AG04450 (cell line): Measurements from ENCODE around the gene TRMT10A. TPM values are rescaled to one million over a fixed set of nuclear protein-coding genes. Genes with fewer than 3 reads are reported as not detected.

ENCODE experiments used
- CTCF ChIA-PET: fragments of 300-600, 350-600 bp; formaldehyde crosslinking; extraction: SDS; loops from one replicate; lab custom pipeline; 2022; ENCODE audit warnings: antibody characterized with exemption, inconsistent platforms; lab: Charles Lee
- POLR2A ChIA-PET: fragments of 350-600 bp; formaldehyde crosslinking; extraction: SDS; loops from one replicate; lab custom pipeline; 2021; ENCODE audit warnings: antibody characterized with exemption, inconsistent platforms; lab: Yijun Ruan, JAX
- DNase-seq: peaks from one replicate; pipeline ENCODE4 v3.0.0-alpha.2; 2011; ENCODE audit warnings: low read depth, low spot score
- H3K27ac ChIP-seq: one replicate; pipeline ENCODE4 v1.5.1; 2012; ENCODE audit warnings: low read depth, low read length, control low read depth
- H3K27me3 ChIP-seq: one replicate; pipeline ENCODE4 v1.6.0; 2012; ENCODE audit warnings: low read length; ENCODE audit not compliant: control insufficient read depth, insufficient read depth
- H3K4me3 ChIP-seq: 2 replicates; pipeline ENCODE4 v1.5.1; 2011; ENCODE audit warnings: mild to moderate bottlenecking, low read depth, low read length, control low read depth
- H3K9me3 ChIP-seq: 2 replicates; pipeline ENCODE4 v1.5.1; 2012; ENCODE audit warnings: low read length; ENCODE audit not compliant: control insufficient read depth, insufficient read depth
- CTCF ChIP-seq: IDR thresholded peaks from 2 replicates; pipeline ENCODE4 v1.5.1; 2011; ENCODE audit warnings: low read depth, low read length, control low read depth, inconsistent platforms
- polyA plus RNA-seq: library from polyadenylated mRNA; depleted of rRNA; stranded (reverse); fragments of >200 nt; gene quantifications from 2 replicates; pipeline ENCODE4 v1.2.3, GENCODE V29; 2011

Gene TRMT10A
- polyA plus RNA-seq, 1 experiment: 6.2 TPM

GRCh38 chr4:99574530-99575324 lies 10.9 kb upstream of the TRMT10A start, which contains the start of gene MTTP:
TSS of gene MTTP (plus strand) at chr4:99574824. CDS start at chr4:99574910, 86 bp downstream.
- H3K9me3 ChIP-seq: no peaks in the 10 kb centered on the region
- no peak for TF ChIP-seq CTCF
- ChIA-PET CTCF (no interaction called here), POLR2A (no interaction called here)
- H3K27ac ChIP-seq: no peak within 1 kb of the TSS
- no peak for DNase-seq
- H3K27me3 ChIP-seq: no peaks in the 10 kb centered on the region
- H3K4me3 ChIP-seq: no peak within 1 kb of the TSS

GRCh38 chr4:99573735-99574368 lies 10.0 kb upstream of the TRMT10A start:
- ChIA-PET POLR2A (no interaction called here), CTCF (interaction anchor here (0.9 kb wide), 1 partner anchor 234 kb away, joined by 3 read pairs; no protein-coding TSS in a partner anchor)
- no peaks in the 10 kb centered on the region for H3K9me3 ChIP-seq
- DNase-seq: no peak
- no peak overlapping the region for H3K4me3 ChIP-seq
- H3K27ac ChIP-seq: no peak overlapping the region
- no peak for TF ChIP-seq CTCF
- no peaks in the 10 kb centered on the region for H3K27me3 ChIP-seq

- no peak for TF ChIP-seq CTCF
- Histone ChIP-seq H3K27me3 (no peaks in the 10 kb centered on the region), H3K9me3 (no peaks in the 10 kb centered on the region), H3K4me3 (no peak overlapping the region), H3K27ac (no peak overlapping the region)
- ChIA-PET POLR2A (no interaction called here), CTCF (interaction anchor here (0.9 kb wide), 1 partner anchor 235 kb away, joined by 3 read pairs; no protein-coding TSS in a partner anchor)
- no peak for DNase-seq
Measured at GRCh38 chr4:99572527-99573240, 8.8 kb upstream of the TRMT10A start.

- H3K4me3 ChIP-seq: no peak overlapping the region
- ChIA-PET CTCF (no interaction called here), POLR2A (no interaction called here)
- H3K9me3 ChIP-seq: no peaks in the 10 kb centered on the region
- H3K27ac ChIP-seq: no peak overlapping the region
- no peak for DNase-seq
- H3K27me3 ChIP-seq: no peaks in the 10 kb centered on the region
- no peak for TF ChIP-seq CTCF
Measured at GRCh38 chr4:99571883-99572282, 8.0 kb upstream of the TRMT10A start.
